ENCODE data around the gene CERKL. TPM values are rescaled to one million over a fixed set of nuclear protein-coding genes. Genes with fewer than 3 reads are reported as not detected.

CERKL gene
- total RNA-seq, 1 donor, result 0.27 TPM

DNA sequence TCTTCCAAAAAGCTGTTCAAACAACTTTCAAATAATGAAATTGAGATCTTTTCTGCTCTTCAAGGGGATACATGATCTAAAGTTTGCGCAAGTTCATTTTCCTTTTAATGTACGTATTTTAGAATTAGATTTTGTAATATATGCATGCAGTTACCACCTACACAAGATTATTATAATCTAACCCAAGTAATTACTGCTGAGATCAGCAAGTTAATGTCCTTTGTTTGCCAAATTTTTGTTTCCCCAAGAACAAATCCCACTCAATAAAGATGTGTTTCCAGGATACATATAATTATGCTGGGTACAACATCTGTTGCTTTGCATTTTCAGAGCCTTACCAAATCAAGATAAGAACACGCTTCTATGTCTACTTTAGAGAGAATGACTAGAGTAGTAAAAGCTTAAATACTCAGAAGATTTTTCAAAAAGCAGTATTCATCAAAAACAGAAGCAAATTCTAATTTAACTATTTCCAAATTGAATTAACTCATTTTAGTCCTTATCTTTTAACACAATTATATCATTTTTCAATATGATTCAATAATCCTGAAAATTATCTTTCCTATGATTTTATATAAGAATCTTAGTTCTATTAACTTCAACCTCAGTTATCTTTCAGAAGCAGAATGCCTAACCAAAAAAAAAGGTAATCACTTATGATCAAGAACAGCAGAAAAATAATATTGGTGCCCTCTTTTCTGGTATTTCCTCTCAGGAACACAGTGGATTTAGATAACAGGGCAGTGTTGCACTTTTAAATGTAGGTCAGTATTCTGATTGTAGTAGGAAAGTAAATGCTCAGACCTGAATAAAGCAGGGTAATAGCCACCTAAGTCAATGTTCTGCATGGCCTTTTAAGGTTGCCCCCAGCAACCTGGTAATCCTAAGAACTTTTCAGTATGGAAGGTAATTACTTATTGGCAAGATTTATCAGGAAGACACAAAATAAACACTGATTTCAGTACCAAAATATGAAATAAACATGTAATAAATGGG is 28.0 kb downstream of the CERKL start:
- no peak for DNase-seq (ENCODE audit: low read depth)
- TF ChIP-seq, protein P1, sequence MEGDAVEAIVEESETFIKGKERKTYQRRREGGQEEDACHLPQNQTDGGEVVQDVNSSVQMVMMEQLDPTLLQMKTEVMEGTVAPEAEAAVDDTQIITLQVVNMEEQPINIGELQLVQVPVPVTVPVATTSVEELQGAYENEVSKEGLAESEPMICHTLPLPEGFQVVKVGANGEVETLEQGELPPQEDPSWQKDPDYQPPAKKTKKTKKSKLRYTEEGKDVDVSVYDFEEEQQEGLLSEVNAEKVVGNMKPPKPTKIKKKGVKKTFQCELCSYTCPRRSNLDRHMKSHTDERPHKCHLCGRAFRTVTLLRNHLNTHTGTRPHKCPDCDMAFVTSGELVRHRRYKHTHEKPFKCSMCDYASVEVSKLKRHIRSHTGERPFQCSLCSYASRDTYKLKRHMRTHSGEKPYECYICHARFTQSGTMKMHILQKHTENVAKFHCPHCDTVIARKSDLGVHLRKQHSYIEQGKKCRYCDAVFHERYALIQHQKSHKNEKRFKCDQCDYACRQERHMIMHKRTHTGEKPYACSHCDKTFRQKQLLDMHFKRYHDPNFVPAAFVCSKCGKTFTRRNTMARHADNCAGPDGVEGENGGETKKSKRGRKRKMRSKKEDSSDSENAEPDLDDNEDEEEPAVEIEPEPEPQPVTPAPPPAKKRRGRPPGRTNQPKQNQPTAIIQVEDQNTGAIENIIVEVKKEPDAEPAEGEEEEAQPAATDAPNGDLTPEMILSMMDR (IDR thresholded peaks at IDR 0.05; ENCODE audit: insufficient read depth, low read length), result no peak
- no peak overlapping the region for H3K4me3 ChIP-seq (ENCODE audit: low read depth, low read length)

DNA sequence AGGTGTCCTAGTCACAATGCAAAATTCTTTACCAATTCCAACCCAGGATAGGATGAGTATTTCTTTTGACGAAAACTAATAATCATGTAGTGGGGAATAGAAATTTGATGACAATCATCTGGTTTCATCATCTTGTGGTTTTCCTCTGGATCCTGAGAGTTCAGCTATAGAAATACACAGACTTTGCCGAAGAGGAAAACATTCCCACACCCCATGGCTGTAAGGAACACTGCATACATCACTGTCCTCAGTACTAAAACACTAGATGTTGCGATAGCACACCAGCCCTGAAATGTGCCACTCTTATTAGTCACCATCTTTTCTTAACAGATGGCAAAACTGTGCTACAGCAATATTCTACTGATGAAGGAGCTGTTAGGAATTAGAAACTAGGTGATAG is 29.4 kb downstream of the CERKL start:
- no peak overlapping the region for H3K4me3 ChIP-seq (ENCODE audit: low read depth, low read length)
- DNase-seq (ENCODE audit: low read depth), result no peak
- TF ChIP-seq, protein P1 (IDR thresholded peaks at IDR 0.05; ENCODE audit: insufficient read depth, low read length), result no peak

GRCh38 chr2:181626671-181627070 is 30.2 kb downstream of the CERKL start:
- TF ChIP-seq, protein P1 (IDR thresholded peaks at IDR 0.05; ENCODE audit: insufficient read depth, low read length), result no peak
- DNase-seq (ENCODE audit: low read depth), result no peak
- H3K4me3 ChIP-seq (ENCODE audit: low read depth, low read length), result no peak overlapping the region

- DNase-seq (ENCODE audit: low read depth), result no peak
- TF ChIP-seq, protein P1 (IDR thresholded peaks at IDR 0.05; ENCODE audit: insufficient read depth, low read length), result no peak
- H3K4me3 ChIP-seq (ENCODE audit: low read depth, low read length), result no peak overlapping the region
These were observed 33.7 kb downstream of the CERKL start for GRCh38 chr2:181623159-181623558.

- DNase-seq (ENCODE audit: low read depth), result no peak
- no peak overlapping the region for H3K4me3 ChIP-seq (ENCODE audit: low read depth, low read length)
- TF ChIP-seq, protein P1 (IDR thresholded peaks at IDR 0.05; ENCODE audit: insufficient read depth, low read length), result no peak
These were observed 35.0 kb downstream of the CERKL start for GRCh38 chr2:181621779-181622490.

GRCh38 chr2:181619516-181619915 is 37.4 kb downstream of the CERKL start:
- no peak for DNase-seq (ENCODE audit: low read depth)
- no peak overlapping the region for H3K4me3 ChIP-seq (ENCODE audit: low read depth, low read length)
- TF ChIP-seq, protein P1 (IDR thresholded peaks at IDR 0.05; ENCODE audit: insufficient read depth, low read length), result no peak

Measured in fibroblast of the aortic adventitia (primary cell).